ENCODE measurements around the gene GCNT2. TPM values are rescaled to one million over a fixed set of nuclear protein-coding genes. Genes with fewer than 3 reads are reported as not detected.
A peak's percentile ranks its signal among the peaks of the same experiment; 100 is the strongest.

The GCNT2 gene
- total RNA-seq (0.77 and 2.1 TPM in 2 replicates), polyA plus RNA-seq (1.3 and 1.4 TPM in 2 replicates), polyA minus RNA-seq (ENCODE audit: low replicate concordance) (0.30 and 0.47 TPM in 2 replicates)
- 0.91 and 1.0 TPM in 2 replicates for polyA plus RNA-seq (2012)

DNA sequence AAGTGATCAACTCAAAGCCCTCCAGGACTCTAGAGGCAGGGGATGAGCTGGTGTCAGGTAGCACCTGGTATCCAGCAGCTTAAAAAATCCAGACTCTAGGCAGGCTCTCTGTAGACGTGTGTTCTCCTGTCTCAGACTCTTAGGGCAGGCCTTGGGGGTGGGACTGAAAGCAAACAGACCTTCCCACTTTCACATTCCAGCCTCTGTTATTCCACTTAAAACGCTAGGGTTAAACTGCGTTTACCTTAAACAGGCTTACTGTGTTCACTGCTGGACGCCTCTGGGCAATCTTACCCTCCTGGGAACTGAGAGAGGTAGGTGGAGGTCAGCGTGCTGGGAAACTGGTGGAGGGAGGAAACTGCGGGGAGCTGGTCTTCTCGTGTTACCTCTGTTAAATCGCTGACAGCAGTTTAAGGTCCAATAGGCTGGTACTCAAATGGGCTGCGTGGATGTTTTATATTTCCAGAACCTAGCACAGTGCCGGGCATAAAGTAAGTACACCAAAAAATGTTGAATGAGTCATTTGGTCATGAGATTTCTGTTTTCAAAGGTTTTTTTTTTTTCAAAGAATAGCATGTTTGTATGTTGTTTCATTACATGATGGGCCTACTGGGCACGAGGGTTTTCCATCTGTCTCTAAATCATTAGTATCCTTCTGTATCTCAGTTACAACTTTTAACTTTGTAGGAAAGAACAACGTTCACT lies at the start of gene GCNT2:
TSS of gene GCNT2 (plus strand) at position 248 of the 705 bp plus-strand sequence. CDS start 7,561 bp downstream, outside the sequence.
- Histone ChIP-seq H3K27ac (ENCODE audit: insufficient read depth, low read length) (no peak within 1 kb of the TSS), H4K20me1 (ENCODE audit: control insufficient read depth, extremely low read depth, insufficient read depth, low read length) (no peaks in the 10 kb centered on the region), H3K27me3 (ENCODE audit: control insufficient read depth, insufficient read depth, low read length) (no peaks in the 10 kb centered on the region), H3K79me2 (ENCODE audit: control insufficient read depth, insufficient read depth, low read length) (no peaks in the 10 kb centered on the region), H3K4me1 (ENCODE audit: control insufficient read depth, extremely low read depth, insufficient read depth, low read length) (no peaks in the 10 kb centered on the region), H3K9ac (ENCODE audit: insufficient read depth, low read length) (no peak within 1 kb of the TSS), H3K4me2 (ENCODE audit: extremely low read depth, insufficient read depth, low read length) (no peak within 1 kb of the TSS), H2AFZ (ENCODE audit: low read length) (peak within 1 kb of the TSS; percentile 53), H3K9me3 (ENCODE audit: control insufficient read depth, insufficient read depth, low read depth, low read length) (no peaks in the 10 kb centered on the region), H3K36me3 (ENCODE audit: control insufficient read depth, insufficient read depth, low read length) (no peaks in the 10 kb centered on the region), H3K4me3 (replicated peaks in 1 of 4; ENCODE audit: control extremely low read depth in 1 of 4, insufficient read depth in 1 of 4, low read depth in 3 of 4, low read length in 4 of 4) (peak within 1 kb of the TSS in 1 of 4 experiments; percentile 18)
- DNase-seq (ENCODE audit: low read depth in 2 of 2): peak; percentile 41 to 46
- TF ChIP-seq CTCF (conservative IDR thresholded peaks at IDR 0.05 in 1 of 2, IDR thresholded peaks at IDR 0.05 in 1 of 2; ENCODE audit: low read depth in 1 of 2, low read length in 2 of 2) (no peak), EZH2 (IDR thresholded peaks at IDR 0.05; ENCODE audit: low read length, missing control alignments) (no peak)

GRCh38 chr6:10472634-10473033 lies 48.5 kb upstream of the GCNT2 start:
- Histone ChIP-seq H3K36me3 (ENCODE audit: control insufficient read depth, insufficient read depth, low read length) (no peaks in the 10 kb centered on the region), H3K79me2 (ENCODE audit: control insufficient read depth, insufficient read depth, low read length) (no peaks in the 10 kb centered on the region), H3K4me1 (ENCODE audit: control insufficient read depth, extremely low read depth, insufficient read depth, low read length) (no peaks in the 10 kb centered on the region), H4K20me1 (ENCODE audit: control insufficient read depth, extremely low read depth, insufficient read depth, low read length) (no peaks in the 10 kb centered on the region), H2AFZ (ENCODE audit: low read length) (no peak overlapping the region), H3K27me3 (ENCODE audit: control insufficient read depth, insufficient read depth, low read length) (no peaks in the 10 kb centered on the region), H3K4me2 (ENCODE audit: extremely low read depth, insufficient read depth, low read length) (no peak overlapping the region), H3K9ac (ENCODE audit: insufficient read depth, low read length) (no peak overlapping the region), H3K9me3 (ENCODE audit: control insufficient read depth, insufficient read depth, low read depth, low read length) (no peaks in the 10 kb centered on the region), H3K27ac (ENCODE audit: insufficient read depth, low read length) (no peak overlapping the region), H3K4me3 (replicated peaks in 1 of 4; ENCODE audit: control extremely low read depth in 1 of 4, insufficient read depth in 1 of 4, low read depth in 3 of 4, low read length in 4 of 4) (no peak overlapping the region)
- DNase-seq (ENCODE audit: low read depth in 2 of 2): no peak
- TF ChIP-seq EZH2 (IDR thresholded peaks at IDR 0.05; ENCODE audit: low read length, missing control alignments) (no peak), CTCF (conservative IDR thresholded peaks at IDR 0.05 in 1 of 2, IDR thresholded peaks at IDR 0.05 in 1 of 2; ENCODE audit: low read depth in 1 of 2, low read length in 2 of 2) (no peak)

GRCh38 chr6:10478187-10479040 lies 42.7 kb upstream of the GCNT2 start:
- no peaks in the 10 kb centered on the region for H4K20me1 ChIP-seq (ENCODE audit: control insufficient read depth, extremely low read depth, insufficient read depth, low read length)
- no peaks in the 10 kb centered on the region for H3K27me3 ChIP-seq (ENCODE audit: control insufficient read depth, insufficient read depth, low read length)
- DNase-seq (ENCODE audit: low read depth in 2 of 2): peak; percentile 28 to 52
- H3K4me3 ChIP-seq (replicated peaks in 1 of 4; ENCODE audit: control extremely low read depth in 1 of 4, insufficient read depth in 1 of 4, low read depth in 3 of 4, low read length in 4 of 4): no peak overlapping the region
- H3K9ac ChIP-seq (ENCODE audit: insufficient read depth, low read length): no peak overlapping the region
- no peak overlapping the region for H3K27ac ChIP-seq (ENCODE audit: insufficient read depth, low read length)
- H3K4me2 ChIP-seq (ENCODE audit: extremely low read depth, insufficient read depth, low read length): no peak overlapping the region
- H3K4me1 ChIP-seq (ENCODE audit: control insufficient read depth, extremely low read depth, insufficient read depth, low read length): no peaks in the 10 kb centered on the region
- TF ChIP-seq CTCF (conservative IDR thresholded peaks at IDR 0.05 in 1 of 2, IDR thresholded peaks at IDR 0.05 in 1 of 2; ENCODE audit: low read depth in 1 of 2, low read length in 2 of 2) (peak; percentile 41 to 53), EZH2 (IDR thresholded peaks at IDR 0.05; ENCODE audit: low read length, missing control alignments) (no peak)
- H3K9me3 ChIP-seq (ENCODE audit: control insufficient read depth, insufficient read depth, low read depth, low read length): no peaks in the 10 kb centered on the region
- no peaks in the 10 kb centered on the region for H3K36me3 ChIP-seq (ENCODE audit: control insufficient read depth, insufficient read depth, low read length)
- no peak overlapping the region for H2AFZ ChIP-seq (ENCODE audit: low read length)
- no peaks in the 10 kb centered on the region for H3K79me2 ChIP-seq (ENCODE audit: control insufficient read depth, insufficient read depth, low read length)

Measured in fibroblast of lung (primary cell).